Fibroblast of peridontal ligament (primary cell): Measurements from ENCODE around the gene SNTB2.
A peak's percentile ranks its signal among the peaks of the same experiment; 100 is the strongest.

Source experiments
- DNase-seq: peaks from one replicate; pipeline ENCODE4 v3.0.0-alpha.2; 2010; ENCODE audit errors: extremely low read depth

SNTB2 gene

GRCh38 chr16:69318911-69319289 is 131.9 kb downstream of the SNTB2 start:
- DNase-seq, result no peak

DNA sequence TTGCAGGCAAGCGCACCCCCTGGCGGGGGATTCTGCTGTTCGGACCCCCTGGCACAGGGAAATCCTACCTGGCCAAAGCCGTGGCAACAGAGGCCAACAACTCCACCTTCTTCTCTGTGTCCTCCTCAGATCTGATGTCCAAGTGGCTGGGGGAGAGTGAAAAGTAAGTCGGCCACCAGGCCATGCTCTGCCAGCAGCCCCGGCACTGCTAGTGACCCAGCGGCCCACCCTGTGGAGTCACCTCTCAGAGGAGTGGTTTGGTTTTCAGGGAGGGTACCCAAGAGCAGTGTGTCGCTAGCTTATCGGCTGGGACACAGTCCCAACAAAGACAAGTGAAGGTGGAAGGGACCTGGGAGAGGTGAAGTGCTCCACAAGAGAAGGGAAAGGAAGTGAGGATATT is 132.4 kb downstream of the SNTB2 start:
- no peak for DNase-seq

DNA sequence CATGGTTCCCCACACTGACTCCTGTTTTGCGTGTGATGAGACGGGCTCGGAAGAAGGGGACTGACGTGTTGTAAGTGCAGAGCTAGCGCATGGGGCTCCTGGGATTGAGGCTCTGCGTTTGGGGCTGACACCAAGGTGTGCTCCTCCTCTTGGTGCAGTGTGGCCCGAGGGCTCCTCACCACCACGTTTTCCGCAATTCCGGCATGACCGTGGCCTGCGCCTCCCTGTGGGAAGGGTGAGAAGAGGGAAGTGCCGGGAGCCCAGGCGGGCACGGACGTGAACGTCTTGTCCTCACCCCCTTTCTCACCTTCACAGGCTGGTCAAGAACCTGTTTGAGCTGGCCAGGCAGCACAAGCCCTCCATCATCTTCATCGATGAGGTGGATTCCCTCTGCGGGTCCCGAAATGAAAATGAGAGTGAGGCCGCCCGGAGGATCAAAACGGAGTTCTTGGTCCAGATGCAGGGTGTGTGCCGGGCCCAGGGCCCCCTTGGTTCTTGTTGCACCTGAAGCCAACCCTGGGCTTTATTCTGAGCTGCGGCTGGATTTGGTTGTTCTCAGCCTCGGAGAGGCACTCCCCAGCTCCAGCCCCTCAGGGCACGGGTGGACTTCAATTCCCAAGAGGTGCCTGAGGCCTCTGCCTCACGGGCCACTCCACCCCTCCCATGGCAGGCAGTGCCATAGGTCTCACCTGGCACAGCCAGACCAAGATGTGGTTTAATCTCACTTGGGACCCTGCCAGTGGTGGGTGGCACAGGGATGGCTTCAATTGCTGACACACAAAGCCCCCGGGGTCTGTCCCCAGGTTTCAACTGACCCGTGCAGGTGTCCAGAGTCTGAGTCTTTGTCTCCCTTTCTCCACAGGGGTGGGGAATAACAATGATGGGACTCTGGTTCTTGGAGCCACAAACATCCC is 133.1 kb downstream of the SNTB2 start:
- no peak for DNase-seq

- no peak for DNase-seq
Measured at GRCh38 chr16:69320740-69321073, 133.7 kb downstream of the SNTB2 start.

DNA sequence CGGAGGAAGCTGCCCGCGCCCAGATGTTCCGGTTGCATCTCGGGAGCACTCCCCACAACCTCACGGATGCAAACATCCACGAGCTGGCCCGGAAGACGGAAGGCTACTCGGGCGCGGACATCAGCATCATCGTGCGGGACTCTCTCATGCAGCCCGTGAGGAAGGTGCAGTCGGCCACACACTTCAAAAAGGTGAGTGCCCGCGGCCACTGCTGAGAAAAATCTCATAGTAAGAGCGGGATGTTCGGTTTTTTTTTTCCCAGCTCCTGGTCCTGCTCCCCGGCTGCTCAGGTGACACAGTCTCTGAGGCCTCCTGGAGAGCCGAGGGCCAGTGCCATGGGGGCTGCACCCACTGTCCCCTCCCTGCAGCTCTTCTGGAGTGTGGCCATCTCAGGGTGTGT is 134.1 kb downstream of the SNTB2 start:
- no peak for DNase-seq

GRCh38 chr16:69322343-69322742 is 135.4 kb downstream of the SNTB2 start:
- no peak for DNase-seq

DNA sequence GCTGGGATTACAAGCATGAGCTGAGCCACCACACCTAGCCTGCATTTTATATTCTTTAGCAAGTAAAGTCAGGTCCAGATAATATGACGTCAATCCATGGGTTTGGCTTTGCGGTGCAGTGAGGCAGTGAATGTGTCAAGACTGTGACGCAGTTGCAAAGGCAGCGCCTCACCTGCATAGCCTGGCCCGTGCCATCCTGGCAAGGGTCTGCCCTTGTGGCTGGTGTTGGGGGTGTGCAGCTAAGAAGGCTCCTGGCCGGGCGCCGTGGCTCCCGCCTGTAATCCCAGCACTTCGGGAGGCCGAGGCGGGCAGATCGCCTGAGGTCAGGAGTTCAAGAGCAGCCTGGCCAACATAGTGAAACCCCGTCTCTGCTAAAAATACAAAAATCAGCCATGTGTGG is 136.5 kb downstream of the SNTB2 start:
- DNase-seq, result no peak

DNA sequence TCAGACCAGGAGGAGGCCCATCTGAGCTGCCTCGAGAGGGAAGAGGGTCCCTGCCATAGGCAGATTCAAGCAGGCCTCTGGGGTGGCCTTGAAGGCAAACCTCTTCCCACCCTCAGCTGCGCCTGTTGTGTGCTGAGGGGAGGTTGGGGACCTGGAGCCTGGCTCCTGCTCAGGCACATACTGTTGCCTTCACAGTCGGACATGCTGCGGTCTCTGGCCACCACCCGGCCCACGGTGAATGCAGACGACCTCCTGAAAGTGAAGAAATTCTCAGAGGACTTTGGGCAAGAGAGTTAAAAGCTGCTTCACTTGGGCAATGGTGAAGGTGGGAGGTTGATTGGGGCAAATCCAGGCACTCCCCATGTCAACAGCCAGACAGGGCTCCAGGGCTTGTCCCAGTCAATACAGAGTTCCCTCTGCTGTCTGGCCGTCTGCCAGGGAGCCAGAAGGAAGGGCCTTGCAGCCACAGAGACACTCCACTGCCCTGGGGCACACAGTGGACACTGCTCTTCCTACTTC is 137.1 kb downstream of the SNTB2 start:
- DNase-seq, result no peak

GRCh38 chr16:69324585-69325253 is 137.8 kb downstream of the SNTB2 start:
- no peak for DNase-seq

DNA sequence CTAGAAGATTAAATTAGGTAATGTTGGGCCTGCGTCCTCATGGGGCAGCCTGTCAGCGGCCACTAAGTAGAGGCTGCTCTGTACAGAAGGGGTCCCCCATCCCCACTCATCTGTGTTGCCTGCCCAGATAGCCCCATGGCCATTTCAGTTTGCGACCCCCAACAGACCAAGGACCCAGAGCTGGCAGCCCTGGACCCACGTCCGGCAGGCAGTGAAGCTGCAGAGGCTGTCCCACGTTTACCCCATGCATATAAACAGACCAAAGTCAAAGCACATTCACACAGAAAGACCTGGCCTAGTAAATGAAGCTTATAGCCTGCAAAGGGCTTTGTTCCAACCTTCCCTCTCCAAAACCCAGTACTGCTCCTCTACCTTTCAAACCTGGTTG is 138.8 kb downstream of the SNTB2 start:
- no peak for DNase-seq

DNA sequence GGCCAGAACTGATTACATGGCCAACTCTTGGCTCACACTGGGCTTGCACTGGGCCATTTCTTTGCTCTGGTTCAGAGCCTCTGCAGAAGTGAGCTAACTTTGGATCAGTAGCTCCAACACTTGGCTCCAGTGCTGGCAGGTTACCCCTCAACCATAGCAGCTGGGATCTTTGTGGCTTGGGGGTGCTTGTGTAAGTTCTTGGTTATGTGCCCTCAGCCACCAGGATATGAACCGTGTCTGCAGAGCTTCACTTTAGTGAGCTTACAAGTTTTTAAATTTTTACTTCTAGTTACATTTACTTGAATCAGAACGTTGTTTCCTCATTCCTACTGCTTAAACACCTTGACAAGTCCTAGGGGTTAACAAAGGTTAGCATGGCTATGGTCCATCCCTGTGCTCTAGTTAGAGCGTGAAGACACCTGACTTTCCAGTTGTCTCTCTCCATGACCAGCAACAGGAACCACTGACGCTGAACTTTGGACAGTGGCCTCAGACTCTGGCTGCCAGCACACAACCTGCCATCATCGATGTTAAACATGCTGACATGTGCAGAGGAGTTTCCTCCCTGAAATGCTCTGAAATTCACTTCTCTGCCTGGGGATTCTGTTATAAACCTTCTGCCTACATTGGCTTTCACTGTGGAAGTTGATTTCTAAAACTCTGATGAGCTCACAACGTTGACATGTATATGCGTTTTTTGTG is 139.4 kb downstream of the SNTB2 start:
- DNase-seq, result no peak

GRCh38 chr16:69327585-69328310 is 140.8 kb downstream of the SNTB2 start:
- DNase-seq, result no peak

DNA sequence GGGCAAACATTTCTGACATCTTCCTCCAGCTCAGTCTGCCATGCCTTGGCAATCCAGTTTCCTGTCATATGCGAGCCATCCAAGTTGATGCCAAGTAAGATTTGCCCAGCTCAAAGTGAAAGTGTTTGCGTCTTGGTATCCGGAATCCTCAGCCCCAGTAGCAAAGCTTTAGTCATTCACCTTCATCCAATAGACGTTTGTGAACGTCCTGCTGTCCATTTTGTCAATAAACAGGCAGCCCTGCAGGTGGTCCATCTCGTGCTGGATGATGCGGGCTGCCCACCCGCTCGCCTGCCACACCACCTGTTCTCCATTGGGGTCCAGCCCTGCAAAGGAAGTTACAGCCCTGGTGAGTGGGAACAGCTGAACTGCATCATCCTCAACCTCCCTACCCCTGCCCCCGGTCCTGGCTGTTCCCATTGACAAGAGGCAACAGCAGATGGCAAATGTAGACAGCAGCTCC is 141.9 kb downstream of the SNTB2 start:
- DNase-seq, result no peak

DNA sequence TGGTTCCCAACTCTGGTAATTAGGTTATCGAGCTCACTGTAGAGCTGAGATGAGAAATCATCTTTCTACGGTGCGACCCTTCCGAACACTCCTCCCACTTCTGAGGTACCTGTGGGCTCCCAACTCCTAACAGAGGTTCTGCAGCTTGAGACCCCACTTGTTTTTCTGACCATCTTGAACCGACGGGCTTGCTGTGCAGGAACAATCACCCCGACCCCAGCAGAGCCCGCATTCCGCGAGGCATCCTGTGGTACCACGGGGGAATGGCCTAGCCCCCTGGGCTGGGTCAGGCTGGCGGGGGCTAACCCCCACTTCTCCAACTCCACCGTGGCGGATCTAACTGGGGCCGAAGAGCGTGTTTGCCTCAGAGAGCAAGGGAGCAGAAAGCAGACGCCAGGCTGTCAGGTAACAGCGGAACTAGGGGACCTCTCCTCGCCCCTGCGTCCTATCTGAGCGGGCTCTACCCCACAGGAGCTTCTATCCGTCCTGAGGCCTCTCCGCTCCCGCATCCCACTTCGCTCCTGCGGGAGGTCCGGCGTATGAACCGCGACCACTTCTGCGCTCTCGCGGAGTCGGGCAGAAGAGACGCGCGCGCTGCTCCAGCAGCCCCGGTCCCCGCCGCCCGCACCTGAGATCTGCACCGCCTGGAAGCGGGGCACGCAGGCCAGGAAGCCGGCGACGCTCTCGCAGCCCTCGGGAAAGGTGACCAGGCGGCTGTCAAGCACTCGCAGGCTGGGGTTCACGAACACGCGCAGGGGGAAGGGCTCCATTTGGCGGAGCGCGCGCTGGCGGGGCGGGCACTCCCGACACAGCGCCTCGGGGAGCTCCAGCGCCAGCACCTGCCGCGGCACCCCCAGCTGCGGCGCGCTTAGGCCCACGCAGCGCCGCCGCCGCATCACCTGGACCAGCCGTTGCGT is 142.7 kb downstream of the SNTB2 start:
- no peak for DNase-seq

DNA sequence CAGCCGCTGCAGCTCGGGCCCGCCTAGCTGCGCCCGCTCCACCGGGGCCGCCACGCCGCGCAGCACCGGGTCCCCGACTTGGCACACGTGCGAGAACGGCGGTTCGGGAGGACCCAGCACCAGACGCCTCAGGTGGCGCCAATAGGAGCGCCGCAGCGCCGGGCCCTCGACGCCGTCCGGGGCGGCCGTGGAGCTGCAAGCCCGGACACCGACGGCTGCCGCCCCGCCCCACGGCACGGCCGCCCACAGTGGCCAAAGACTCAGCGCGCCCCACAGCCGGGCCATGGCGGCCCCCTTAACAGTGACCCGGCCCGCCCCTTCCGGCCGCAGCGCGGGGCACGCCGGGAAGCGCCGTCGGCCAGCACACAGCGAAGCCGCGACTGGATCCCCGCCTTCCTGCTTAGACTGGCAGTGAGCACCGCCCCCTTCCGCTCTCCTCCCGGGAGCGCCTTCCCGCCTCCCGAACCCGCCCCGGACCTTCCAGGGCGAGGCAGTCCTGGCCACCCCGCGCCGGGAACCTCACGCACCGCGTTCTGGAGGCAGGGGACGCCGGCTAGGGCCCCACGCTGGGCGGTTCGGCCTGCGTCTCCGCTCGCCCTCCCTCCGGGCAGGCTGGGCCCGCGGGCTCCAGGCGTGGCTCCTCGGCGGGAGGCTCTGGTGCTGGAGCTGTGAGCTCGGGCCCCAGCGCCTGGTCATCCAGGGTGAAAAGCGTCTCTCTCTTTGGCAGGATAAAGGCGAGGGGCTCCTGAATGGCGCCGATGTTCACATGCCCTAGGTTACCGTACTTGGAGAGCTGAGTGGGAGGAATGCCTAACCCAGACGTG is 143.5 kb downstream of the SNTB2 start, which contains the start of gene PDF:
TSS of gene PDF (minus strand) at position 303 of the 824 bp plus-strand sequence. CDS start at position 285, 18 bp downstream.
- peak; percentile 85 for DNase-seq

DNA sequence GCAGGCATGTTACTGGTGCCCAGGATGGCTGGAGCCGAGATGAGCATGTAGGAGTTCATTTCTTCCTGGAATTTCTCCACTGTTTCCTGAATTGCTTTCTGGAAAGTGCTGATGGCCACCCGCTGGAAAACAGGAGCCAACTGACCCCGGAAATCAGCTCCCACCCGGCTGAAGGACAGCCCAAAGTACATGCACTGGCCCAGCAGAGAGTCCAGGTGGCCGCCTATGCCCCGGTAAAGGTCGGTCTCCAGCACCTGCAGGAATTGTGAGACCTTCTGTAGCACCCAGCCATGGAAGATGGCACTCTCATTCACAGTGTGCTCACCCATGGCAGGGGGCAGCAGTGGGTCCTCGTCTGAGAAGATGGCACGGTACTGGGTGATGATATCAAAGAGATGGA is 147.7 kb downstream of the SNTB2 start:
- no peak for DNase-seq

- DNase-seq, result no peak
Measured at GRCh38 chr16:69338557-69339288, 151.8 kb downstream of the SNTB2 start.

GRCh38 chr16:69339289-69340094 is 152.5 kb downstream of the SNTB2 start, which contains the start of the genes COG8 and NIP7:
COG8 (minus strand) TSS chr16:69339564; CDS start chr16:69339552, 12 bp downstream.
NIP7 (plus strand) TSS chr16:69339772; CDS start chr16:69339830, 58 bp downstream.
- DNase-seq, result peak; percentile 99
